Measurements from ENCODE around the gene MAPKAPK2. TPM values are rescaled to one million over a fixed set of nuclear protein-coding genes. Genes with fewer than 3 reads are reported as not detected.
A peak's percentile ranks its signal among the peaks of the same experiment; 100 is the strongest.

The MAPKAPK2 gene
- total RNA-seq, 1 experiment from 2014 or later = 98.5 TPM

DNA sequence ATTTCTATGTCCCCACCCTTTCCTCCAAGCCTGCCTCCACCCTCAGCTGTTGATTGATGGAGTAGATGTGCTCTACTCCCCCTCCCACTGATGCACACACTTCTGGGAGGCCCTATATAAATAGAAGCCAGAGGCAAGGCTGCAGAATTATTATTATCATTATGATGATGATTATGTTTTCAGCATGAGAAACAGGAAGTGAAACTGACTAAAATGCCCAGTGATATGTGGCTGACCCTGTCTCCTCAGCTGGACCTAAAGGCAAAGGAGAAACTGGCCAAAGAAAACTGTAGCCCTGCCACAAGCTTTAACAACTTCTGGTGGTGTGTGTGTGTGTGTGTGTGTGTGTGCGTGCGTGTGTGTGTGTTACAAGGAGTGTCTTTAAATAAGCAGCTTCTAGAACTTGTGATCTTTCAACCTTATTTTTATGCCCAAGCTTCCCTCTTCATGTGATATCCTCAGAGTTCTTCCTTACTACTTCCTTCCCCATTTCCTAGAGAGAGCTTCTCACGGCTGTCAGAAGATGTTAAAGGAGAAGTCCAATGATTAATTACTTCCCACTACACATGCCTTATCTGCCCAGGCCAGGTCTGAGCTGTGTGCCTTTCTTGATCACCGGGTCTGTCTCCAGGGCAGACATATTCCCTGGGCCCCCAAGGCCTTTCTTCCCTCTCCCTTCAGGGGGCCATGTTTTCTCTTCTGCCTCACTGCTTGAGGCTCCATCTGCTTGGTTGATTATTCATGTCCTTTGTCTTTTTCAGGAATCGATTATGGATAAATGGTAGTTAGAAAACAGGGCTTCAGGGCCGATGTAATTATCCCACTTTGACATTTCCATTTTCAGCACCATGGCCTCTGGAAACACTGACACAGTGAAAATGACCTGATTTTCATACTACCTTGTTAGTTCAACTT lies 11.6 kb upstream of the MAPKAPK2 start:
- Histone ChIP-seq H3K9me2 (replicated peaks; ENCODE audit: low read length) (no peaks in the 10 kb centered on the region), H2AFZ (ENCODE audit: low read length) (no peak overlapping the region), H3K27ac (ENCODE audit: low read length) (no peak overlapping the region), H3K4me2 (ENCODE audit: low read length) (no peak overlapping the region), H3K36me3 (ENCODE audit: low read depth, low read length) (no peaks in the 10 kb centered on the region), H3K4me3 (ENCODE audit: low read length) (no peak overlapping the region), H3K9me3 (ENCODE audit: low read length) (no peaks in the 10 kb centered on the region), H3K79me2 (ENCODE audit: low read length) (no peaks in the 10 kb centered on the region), H3K27me3 (ENCODE audit: low read length) (no peaks in the 10 kb centered on the region), H3K4me1 (ENCODE audit: insufficient read depth, low read length) (peaks cover 17% of the 10 kb centered on the region), H4K20me1 (ENCODE audit: low read length) (no peaks in the 10 kb centered on the region), H3F3A (ENCODE audit: low read length, unreplicated experiment) (no peaks in the 10 kb centered on the region), H3K9ac (ENCODE audit: low read length) (no peak overlapping the region)
- TF ChIP-seq, protein P1, sequence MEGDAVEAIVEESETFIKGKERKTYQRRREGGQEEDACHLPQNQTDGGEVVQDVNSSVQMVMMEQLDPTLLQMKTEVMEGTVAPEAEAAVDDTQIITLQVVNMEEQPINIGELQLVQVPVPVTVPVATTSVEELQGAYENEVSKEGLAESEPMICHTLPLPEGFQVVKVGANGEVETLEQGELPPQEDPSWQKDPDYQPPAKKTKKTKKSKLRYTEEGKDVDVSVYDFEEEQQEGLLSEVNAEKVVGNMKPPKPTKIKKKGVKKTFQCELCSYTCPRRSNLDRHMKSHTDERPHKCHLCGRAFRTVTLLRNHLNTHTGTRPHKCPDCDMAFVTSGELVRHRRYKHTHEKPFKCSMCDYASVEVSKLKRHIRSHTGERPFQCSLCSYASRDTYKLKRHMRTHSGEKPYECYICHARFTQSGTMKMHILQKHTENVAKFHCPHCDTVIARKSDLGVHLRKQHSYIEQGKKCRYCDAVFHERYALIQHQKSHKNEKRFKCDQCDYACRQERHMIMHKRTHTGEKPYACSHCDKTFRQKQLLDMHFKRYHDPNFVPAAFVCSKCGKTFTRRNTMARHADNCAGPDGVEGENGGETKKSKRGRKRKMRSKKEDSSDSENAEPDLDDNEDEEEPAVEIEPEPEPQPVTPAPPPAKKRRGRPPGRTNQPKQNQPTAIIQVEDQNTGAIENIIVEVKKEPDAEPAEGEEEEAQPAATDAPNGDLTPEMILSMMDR (conservative IDR thresholded peaks at IDR 0.05; ENCODE audit: low read depth, low read length) = no peak
- TF ChIP-seq EZH2 (IDR thresholded peaks at IDR 0.05; ENCODE audit: low read length, unreplicated experiment) (no peak), EZH2phosphoT487 (IDR thresholded peaks at IDR 0.05; ENCODE audit: borderline replicate concordance, low read length) (no peak)
- CTCF ChIA-PET = no interaction called here
- intact Hi-C loops (cut with micrococcal nuclease) = no loop called here
- DNase-seq (no peak), ATAC-seq (no peak)
- BruUV-seq (replicated peaks) = no TSS peak
- POLR2A ChIA-PET (ENCODE audit: unreplicated experiment) = interaction anchor here (0.5 kb wide), 1 partner anchor 42 kb away, joined by 3 read pairs; no protein-coding TSS in a partner anchor

DNA sequence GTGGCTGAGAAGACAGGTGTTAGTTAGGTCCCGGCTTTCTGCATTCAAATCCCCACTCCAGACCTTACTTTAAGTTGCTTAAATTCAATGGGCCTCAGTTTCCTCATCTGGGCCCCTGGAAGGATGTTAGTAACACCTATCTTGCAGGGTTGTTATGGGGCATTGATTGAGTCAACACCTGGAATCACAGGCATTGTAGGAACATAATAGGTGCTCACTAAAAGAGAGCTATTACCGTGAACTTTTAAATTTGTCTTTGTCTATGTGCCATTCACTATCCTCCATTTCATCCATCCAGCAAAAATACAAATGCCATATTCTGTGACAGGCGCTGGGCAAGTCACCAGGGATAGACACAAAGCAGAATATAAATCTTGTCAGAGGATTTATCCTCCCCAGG lies 10.5 kb upstream of the MAPKAPK2 start:
- CTCF ChIA-PET = interaction anchor here (1.0 to 1.5 kb wide), 5 partner anchors 10 to 62 kb away, joined by 3 to 27 read pairs (median 9); partner anchors contain the start of genes DYRK3 and EIF2D
- H2AFZ ChIP-seq (ENCODE audit: low read length) = peak overlapping the region; percentile 42; the same call in 1 of the 2 replicates
- H3F3A ChIP-seq (ENCODE audit: low read length, unreplicated experiment) = no peaks in the 10 kb centered on the region
- no peaks in the 10 kb centered on the region for H3K36me3 ChIP-seq (ENCODE audit: low read depth, low read length)
- H3K27ac ChIP-seq (ENCODE audit: low read length) = peak overlapping the region; percentile 66
- no peaks in the 10 kb centered on the region for H3K27me3 ChIP-seq (ENCODE audit: low read length)
- H3K9ac ChIP-seq (ENCODE audit: low read length) = peak overlapping the region; percentile 6; the same call in 1 of the 2 replicates
- H4K20me1 ChIP-seq (ENCODE audit: low read length) = no peaks in the 10 kb centered on the region
- H3K9me2 ChIP-seq (replicated peaks; ENCODE audit: low read length) = no peaks in the 10 kb centered on the region
- intact Hi-C loops (cut with micrococcal nuclease) = no loop called here
- peak overlapping the region; percentile 42; the same call in 1 of the 2 replicates for H3K4me2 ChIP-seq (ENCODE audit: low read length)
- DNase-seq (no peak), ATAC-seq (no peak)
- H3K4me1 ChIP-seq (ENCODE audit: insufficient read depth, low read length) = peaks cover 17% of the 10 kb centered on the region
- POLR2A ChIA-PET (ENCODE audit: unreplicated experiment) = interaction anchor here (1.0 kb wide), 3 partner anchors 10 to 216 kb away, joined by 4 to 15 read pairs (median 8); no protein-coding TSS in a partner anchor
- no TSS peak for BruUV-seq (replicated peaks)
- H3K79me2 ChIP-seq (ENCODE audit: low read length) = no peaks in the 10 kb centered on the region
- no peak overlapping the region for H3K4me3 ChIP-seq (ENCODE audit: low read length)
- TF ChIP-seq, protein P1 (conservative IDR thresholded peaks at IDR 0.05; ENCODE audit: low read depth, low read length) = no peak
- TF ChIP-seq EZH2phosphoT487 (IDR thresholded peaks at IDR 0.05; ENCODE audit: borderline replicate concordance, low read length) = no peak
- TF ChIP-seq EZH2 (IDR thresholded peaks at IDR 0.05; ENCODE audit: low read length, unreplicated experiment) = no peak
- H3K9me3 ChIP-seq (ENCODE audit: low read length) = no peaks in the 10 kb centered on the region
